ENCODE data around the gene SETD9. TPM values are rescaled to one million over a fixed set of nuclear protein-coding genes. Genes with fewer than 3 reads are reported as not detected.

The SETD9 gene
- total and polyA plus RNA-seq, 10 donors, result 3.7 to 6.2 (median 6.0) TPM

DNA sequence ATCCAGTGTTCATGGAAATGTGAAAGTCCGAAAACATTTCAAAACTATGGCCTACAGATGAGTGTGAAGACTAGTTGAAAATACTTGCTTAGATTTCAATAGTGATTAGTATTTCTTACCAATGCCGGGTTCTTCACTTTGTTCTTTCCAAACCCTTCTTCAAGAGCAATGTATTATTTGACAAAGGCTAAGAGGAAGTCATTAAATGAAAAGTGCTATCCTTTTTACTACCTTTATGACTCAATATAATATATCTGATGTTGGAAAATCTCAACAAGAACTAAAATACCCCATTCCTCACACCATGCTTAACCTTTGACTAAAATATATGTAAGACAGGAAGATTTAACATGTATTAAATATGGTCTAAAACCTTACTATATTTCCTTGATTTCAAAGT is 49.2 kb downstream of the SETD9 start:
- no peaks in the 10 kb centered on the region for H3K4me1 ChIP-seq
- H3K27ac ChIP-seq, result no peak overlapping the region
- H3K27me3 ChIP-seq (replicated peaks in 1 of 7), result peaks cover 0 to 25% (median 1%) of the 10 kb centered on the region in 7 donors
- intact Hi-C loops (cut with DNase I; ENCODE audit: low total_unique reads), result no loop called here
- 86 to 96% (median 93%) methylated on average over 2 of the region's 2 CpGs for WGBS, 5 donors
- H3K36me3 ChIP-seq, result no peaks in the 10 kb centered on the region
- TF ChIP-seq POLR2AphosphoS5 (IDR thresholded peaks at IDR 0.05), result no peak
- TF ChIP-seq CTCF (IDR thresholded peaks at IDR 0.05 in 8 of 11, conservative IDR thresholded peaks at IDR 0.05 in 3 of 11), result no peak
- no peak for TF ChIP-seq POLR2A (IDR thresholded peaks at IDR 0.05)
- H3K4me3 ChIP-seq, result no peak overlapping the region
- DNase-seq, result no peak
- H3K9me3 ChIP-seq, result no peaks in the 10 kb centered on the region

GRCh38 chr5:56959326-56959725 is 49.9 kb downstream of the SETD9 start:
- no peak for DNase-seq
- 83 to 95% (median 93%) methylated on average over 4 of the region's 4 CpGs for WGBS, 5 donors

DNA sequence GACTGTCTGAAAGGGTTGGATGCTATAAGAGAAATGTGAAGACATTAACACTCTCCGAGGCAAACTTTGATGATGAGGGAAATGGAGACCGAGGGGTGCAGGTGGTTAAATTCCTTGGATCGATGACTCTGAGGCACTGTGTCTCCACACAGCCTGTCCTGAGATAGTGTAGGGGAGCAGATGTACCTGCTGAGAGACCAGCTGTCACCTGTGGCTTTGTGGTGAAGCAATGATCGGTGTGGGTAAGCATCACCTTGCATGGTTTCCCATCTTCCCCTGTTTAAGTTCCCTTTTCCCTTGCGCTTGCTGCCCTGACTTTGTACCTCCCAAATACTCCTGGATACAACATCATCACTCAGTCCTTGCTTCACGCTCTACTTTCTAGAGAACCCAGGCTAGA is 52.4 kb downstream of the SETD9 start:
- no peak for TF ChIP-seq CTCF (IDR thresholded peaks at IDR 0.05 in 8 of 11, conservative IDR thresholded peaks at IDR 0.05 in 3 of 11)
- no peak for TF ChIP-seq POLR2A (IDR thresholded peaks at IDR 0.05)
- TF ChIP-seq POLR2AphosphoS5 (IDR thresholded peaks at IDR 0.05), result no peak
- no peak for DNase-seq

More at GRCh38 chr5:56959326-56959725, 49.9 kb downstream of the SETD9 start:
- Histone ChIP-seq H3K27me3 (replicated peaks in 1 of 7) (peaks cover 0 to 24% (median 0%) of the 10 kb centered on the region in 7 donors), H3K36me3 (no peaks in the 10 kb centered on the region), H3K4me3 (no peak overlapping the region), H3K9me3 (no peaks in the 10 kb centered on the region), H3K27ac (no peak overlapping the region), H3K4me1 (no peaks in the 10 kb centered on the region)
- TF ChIP-seq POLR2A (IDR thresholded peaks at IDR 0.05), result no peak
- no peak for TF ChIP-seq POLR2AphosphoS5 (IDR thresholded peaks at IDR 0.05)
- intact Hi-C loops (cut with DNase I; ENCODE audit: low total_unique reads), result no loop called here

DNA sequence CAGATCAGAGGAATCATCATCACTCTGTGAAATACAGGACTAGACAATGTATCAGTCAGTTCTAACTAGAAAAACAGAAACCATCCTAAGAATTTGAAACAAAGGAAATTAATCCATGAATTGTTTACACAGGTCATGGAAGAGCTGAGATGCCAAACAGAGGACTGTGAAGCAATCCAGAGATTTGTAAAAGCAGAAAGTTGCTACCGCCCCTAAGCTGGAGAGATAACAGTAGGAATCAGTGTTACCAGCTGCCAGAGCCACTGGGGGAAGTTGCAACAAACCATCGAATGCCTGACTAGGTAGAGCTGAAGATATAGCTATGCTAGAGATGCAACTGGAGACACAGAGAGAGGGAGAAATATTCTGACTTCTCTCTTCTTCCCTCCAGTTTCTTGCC is 52.9 kb downstream of the SETD9 start:
- Histone ChIP-seq H3K9me3 (no peaks in the 10 kb centered on the region), H3K4me1 (no peaks in the 10 kb centered on the region), H3K4me3 (no peak overlapping the region), H3K36me3 (no peaks in the 10 kb centered on the region), H3K27ac (no peak overlapping the region), H3K27me3 (replicated peaks in 1 of 7) (peaks cover 0 to 35% (median 0%) of the 10 kb centered on the region in 7 donors)
- 48 to 84% (median 60%) methylated on average over 2 of the region's 2 CpGs for WGBS, 5 donors
- no peak for TF ChIP-seq POLR2A (IDR thresholded peaks at IDR 0.05)
- no peak for TF ChIP-seq POLR2AphosphoS5 (IDR thresholded peaks at IDR 0.05)
- TF ChIP-seq CTCF (IDR thresholded peaks at IDR 0.05 in 8 of 11, conservative IDR thresholded peaks at IDR 0.05 in 3 of 11), result no peak
- DNase-seq, result no peak
- intact Hi-C loops (cut with DNase I; ENCODE audit: low total_unique reads), result no loop called here

More for the DNA sequence above, 52.4 kb downstream of the SETD9 start:
- H3K27me3 ChIP-seq (replicated peaks in 1 of 7), result peaks cover 0 to 35% (median 0%) of the 10 kb centered on the region in 7 donors
- 71 to 87% (median 77%) methylated on average over 6 of the region's 6 CpGs for WGBS, 5 donors
- intact Hi-C loops (cut with DNase I; ENCODE audit: low total_unique reads), result no loop called here
- no peaks in the 10 kb centered on the region for H3K4me1 ChIP-seq
- no peak overlapping the region for H3K27ac ChIP-seq
- no peaks in the 10 kb centered on the region for H3K9me3 ChIP-seq
- H3K36me3 ChIP-seq, result no peaks in the 10 kb centered on the region
- H3K4me3 ChIP-seq, result no peak overlapping the region

DNA sequence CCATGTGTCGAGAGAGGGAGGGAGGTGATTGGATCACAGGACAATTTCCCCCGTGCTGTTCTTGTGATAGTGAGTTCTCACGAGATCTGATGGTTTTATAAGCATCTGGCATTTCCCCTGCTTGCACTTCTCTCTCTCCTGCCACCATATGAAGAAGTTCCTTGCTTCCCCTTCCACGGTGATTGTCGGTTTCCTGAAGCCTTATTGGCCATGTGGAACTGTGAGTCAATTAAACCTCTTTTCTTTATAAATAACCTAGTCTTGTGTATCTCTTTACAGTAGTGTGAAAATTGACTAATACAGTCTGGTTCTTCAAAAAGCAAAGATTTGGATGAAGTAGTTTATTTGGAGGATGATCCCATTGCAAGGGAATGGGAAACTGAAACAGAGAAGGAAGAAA is 53.9 kb downstream of the SETD9 start:
- H3K36me3 ChIP-seq, result no peaks in the 10 kb centered on the region
- H3K9me3 ChIP-seq, result no peaks in the 10 kb centered on the region
- TF ChIP-seq POLR2AphosphoS5 (IDR thresholded peaks at IDR 0.05) (no peak), CTCF (IDR thresholded peaks at IDR 0.05 in 8 of 11, conservative IDR thresholded peaks at IDR 0.05 in 3 of 11) (no peak), POLR2A (IDR thresholded peaks at IDR 0.05) (no peak)
- H3K4me1 ChIP-seq, result no peaks in the 10 kb centered on the region
- H3K4me3 ChIP-seq, result no peak overlapping the region
- intact Hi-C loops (cut with DNase I; ENCODE audit: low total_unique reads), result no loop called here
- no peak for DNase-seq
- 34 to 52% (median 41%) methylated on average over 5 of the region's 5 CpGs for WGBS, 5 donors
- H3K27ac ChIP-seq, result no peak overlapping the region
- peaks cover 0 to 35% (median 0%) of the 10 kb centered on the region in 7 donors for H3K27me3 ChIP-seq (replicated peaks in 1 of 7)

Measured in spleen (tissue), 11 donors.